PC-3 (cell line): ENCODE results near the gene MAML2. TPM values are rescaled to one million over a fixed set of nuclear protein-coding genes. Genes with fewer than 3 reads are reported as not detected.

ENCODE experiments used
- ATAC-seq: fragments of 200-7000 bp; cut with Tn5 transposase; 2 replicates; pipeline ENCODE4 v1.9.1; 2020; ENCODE audit warnings: mild to moderate bottlenecking, moderate library complexity
- BruUV-seq: library from RNA; stranded (reverse); fragments of 400-500 nt; replicated peaks from 2 replicates; lab custom pipeline; 2021; lab: Mats Ljungman, UMichigan
- CTCF ChIA-PET: fragments of 300-600 bp; sonication (Branson Sonifier 250); formaldehyde crosslinking; loops from one replicate; lab custom pipeline; 2022; ENCODE audit warnings: antibody characterized with exemption; lab: Charles Lee
- POLR2A ChIA-PET: fragments of 300-600 bp; sonication (Branson Sonifier 250); formaldehyde crosslinking; loops from one replicate; lab custom pipeline; 2022; ENCODE audit warnings: antibody characterized with exemption; ENCODE audit not compliant: unreplicated experiment; lab: Charles Lee
- DNase-seq: peaks from one replicate; pipeline ENCODE4 v3.0.0-alpha.2; 2015
- H2AFZ ChIP-seq: fragments of 300-600 bp; sonication (generic); 2 replicates; pipeline ENCODE4 v1.6.0; 2016; ENCODE audit warnings: antibody characterized with exemption, low read length
- H3F3A ChIP-seq: fragments of 300-600 bp; sonication (generic); one replicate; pipeline ENCODE4 v1.6.0; 2017; ENCODE audit warnings: antibody characterized with exemption, low read length, control low read depth, mild to moderate bottlenecking; ENCODE audit not compliant: unreplicated experiment
- H3K27ac ChIP-seq: fragments of 300-600 bp; sonication (generic); 2 replicates; pipeline ENCODE4 v1.5.1; 2016; ENCODE audit warnings: mild to moderate bottlenecking, low read length
- H3K27me3 ChIP-seq: fragments of 300-600 bp; sonication (generic); 2 replicates; pipeline ENCODE4 v1.6.1; 2016; ENCODE audit warnings: low read length, mixed read lengths
- H3K36me3 ChIP-seq: fragments of 300-600 bp; sonication (generic); 2 replicates; pipeline ENCODE4 v1.6.1; 2016; ENCODE audit warnings: low read depth, mixed run types, low read length, mixed read lengths
- H3K4me1 ChIP-seq: fragments of 300-600 bp; sonication (generic); 2 replicates; pipeline ENCODE4 v1.5.1; 2016; ENCODE audit warnings: low read length; ENCODE audit not compliant: insufficient read depth
- H3K4me2 ChIP-seq: fragments of 300-600 bp; sonication (generic); 2 replicates; pipeline ENCODE4 v1.6.0; 2016; ENCODE audit warnings: low read length
- H3K4me3 ChIP-seq: fragments of 300-600 bp; sonication (generic); 2 replicates; pipeline ENCODE4 v1.5.1; 2016; ENCODE audit warnings: mild to moderate bottlenecking, low read length, mixed read lengths
- H3K79me2 ChIP-seq: fragments of 300-600 bp; sonication (generic); 2 replicates; pipeline ENCODE4 v1.6.1; 2017; ENCODE audit warnings: low read length, mixed read lengths
- H3K9ac ChIP-seq: fragments of 300-600 bp; sonication (generic); 2 replicates; pipeline ENCODE4 v1.6.0; 2016; ENCODE audit warnings: mild to moderate bottlenecking, low read length
- H3K9me2 ChIP-seq: fragments of 300-600 bp; sonication (generic); replicated peaks from 2 replicates; pipeline ENCODE4 v1.6.1; 2016; ENCODE audit warnings: mixed run types, low read length, mixed read lengths
- H3K9me3 ChIP-seq: fragments of 300-600 bp; sonication (generic); 2 replicates; pipeline ENCODE4 v1.6.1; 2016; ENCODE audit warnings: low read length, mixed read lengths
- H4K20me1 ChIP-seq: fragments of 300-600 bp; sonication (generic); 2 replicates; pipeline ENCODE4 v1.6.1; 2016; ENCODE audit warnings: low read length, mixed read lengths
- CTCF ChIP-seq: fragments of 300-600 bp; sonication (generic); conservative IDR thresholded peaks from 2 replicates; pipeline ENCODE4 v1.5.1; 2017; ENCODE audit warnings: antibody characterized with exemption, low read depth, mild to moderate bottlenecking, low read length
- EZH2 ChIP-seq: fragments of 300-600 bp; sonication (generic); IDR thresholded peaks from one replicate; pipeline ENCODE4 v1.6.1; 2017; ENCODE audit warnings: antibody characterized with exemption, mild to moderate bottlenecking, low read length; ENCODE audit not compliant: unreplicated experiment
- EZH2phosphoT487 ChIP-seq: fragments of 300-600 bp; sonication (generic); IDR thresholded peaks from 2 replicates; pipeline ENCODE4 v1.6.1; 2018; ENCODE audit warnings: mild to moderate bottlenecking, antibody characterized with exemption, low read length, borderline replicate concordance
- intact Hi-C: fragments of 100-400 bp; cut with micrococcal nuclease; formaldehyde crosslinking; loops from 2 replicates; pipeline ENCODE4 v1.9.0; 2023
- total RNA-seq: library from RNA; depleted of rRNA; stranded (reverse); fragments of >200 nt; gene quantifications from 2 replicates; pipeline ENCODE4 v1.2.3, GENCODE V29; 2014

The MAML2 gene
- total RNA-seq, 1 experiment from 2014 or later: 10.9 TPM

- no peaks in the 10 kb centered on the region for H3K27me3 ChIP-seq
- TF ChIP-seq EZH2 (no peak), EZH2phosphoT487 (no peak), CTCF (no peak)
- DNase-seq (no peak), ATAC-seq (no peak)
- no peaks in the 10 kb centered on the region for H3K79me2 ChIP-seq
- no peak overlapping the region for H3K9ac ChIP-seq
- no peaks in the 10 kb centered on the region for H3F3A ChIP-seq
- H2AFZ ChIP-seq: no peak overlapping the region
- H3K9me2 ChIP-seq: no peaks in the 10 kb centered on the region
- no peaks in the 10 kb centered on the region for H4K20me1 ChIP-seq
- H3K4me2 ChIP-seq: no peak overlapping the region
- no peak overlapping the region for H3K4me3 ChIP-seq
- H3K9me3 ChIP-seq: no peaks in the 10 kb centered on the region
- intact Hi-C loops: no loop called here
- H3K4me1 ChIP-seq: 0 out of 2 replicates have a peak, but pooled peaks cover 7% of the 10 kb centered on the region
- H3K36me3 ChIP-seq: no peaks in the 10 kb centered on the region
- ChIA-PET POLR2A (no interaction called here), CTCF (no interaction called here)
- no TSS peak for BruUV-seq
- H3K27ac ChIP-seq: no peak overlapping the region
These were observed 340.2 kb downstream of the MAML2 start for GRCh38 chr11:96002754-96003290.

- intact Hi-C loops: no loop called here
- no peak overlapping the region for H3K4me3 ChIP-seq
- 0 out of 2 replicates have a peak, but pooled peaks cover 7% of the 10 kb centered on the region for H3K4me1 ChIP-seq
- no peak overlapping the region for H2AFZ ChIP-seq
- CTCF ChIA-PET: no interaction called here
- H3K36me3 ChIP-seq: no peaks in the 10 kb centered on the region
- no peak for TF ChIP-seq EZH2phosphoT487
- no peak for TF ChIP-seq CTCF
- TF ChIP-seq EZH2: no peak
- H3K9me3 ChIP-seq: no peaks in the 10 kb centered on the region
- no peaks in the 10 kb centered on the region for H3K9me2 ChIP-seq
- H3K4me2 ChIP-seq: no peak overlapping the region
- DNase-seq (no peak), ATAC-seq (no peak)
- H4K20me1 ChIP-seq: no peaks in the 10 kb centered on the region
- no peak overlapping the region for H3K9ac ChIP-seq
- BruUV-seq: no TSS peak
- no peaks in the 10 kb centered on the region for H3F3A ChIP-seq
- no peaks in the 10 kb centered on the region for H3K79me2 ChIP-seq
- no peak overlapping the region for H3K27ac ChIP-seq
- POLR2A ChIA-PET: no interaction called here
- H3K27me3 ChIP-seq: no peaks in the 10 kb centered on the region
These were observed 340.7 kb downstream of the MAML2 start for GRCh38 chr11:96002339-96002738.

- no peaks in the 10 kb centered on the region for H3K9me2 ChIP-seq
- H3F3A ChIP-seq: no peaks in the 10 kb centered on the region
- H3K4me3 ChIP-seq: no peak overlapping the region
- no peaks in the 10 kb centered on the region for H3K79me2 ChIP-seq
- POLR2A ChIA-PET: no interaction called here
- H3K36me3 ChIP-seq: no peaks in the 10 kb centered on the region
- no TSS peak for BruUV-seq
- CTCF ChIA-PET: no interaction called here
- H3K27ac ChIP-seq: no peak overlapping the region
- no peaks in the 10 kb centered on the region for H4K20me1 ChIP-seq
- no peak for TF ChIP-seq CTCF
- TF ChIP-seq EZH2: no peak
- TF ChIP-seq EZH2phosphoT487: no peak
- 0 out of 2 replicates have a peak, but pooled peaks cover 7% of the 10 kb centered on the region for H3K4me1 ChIP-seq
- no peak overlapping the region for H3K4me2 ChIP-seq
- H2AFZ ChIP-seq: no peak overlapping the region
- H3K27me3 ChIP-seq: no peaks in the 10 kb centered on the region
- DNase-seq: no peak
- H3K9me3 ChIP-seq: no peaks in the 10 kb centered on the region
- intact Hi-C loops: no loop called here
- ATAC-seq: no peak
- no peak overlapping the region for H3K9ac ChIP-seq
These were observed 342.0 kb downstream of the MAML2 start for GRCh38 chr11:96001037-96001436.
